Ectodermal cell (in vitro differentiated cells): ENCODE data around the gene TSPAN5.

Experiments used
- H3K27ac ChIP-seq: 2 replicates; pipeline ENCODE4 v1.7.0; 2013; ENCODE audit warnings: mild to moderate bottlenecking, low read depth, low read length; ENCODE audit not compliant: insufficient read depth, poor library complexity, severe bottlenecking
- H3K27me3 ChIP-seq: 2 replicates; pipeline ENCODE4 v1.7.0; 2013; ENCODE audit warnings: mild to moderate bottlenecking, low read length; ENCODE audit not compliant: insufficient read depth, control insufficient read depth, poor library complexity, severe bottlenecking
- H3K36me3 ChIP-seq: one replicate; pipeline ENCODE4 v1.7.0; 2013; ENCODE audit warnings: low read length; ENCODE audit not compliant: control insufficient read depth, insufficient read depth
- H3K4me1 ChIP-seq: one replicate; pipeline ENCODE4 v1.7.0; 2013; ENCODE audit warnings: low read length; ENCODE audit not compliant: control insufficient read depth, insufficient read depth
- H3K4me3 ChIP-seq: 2 replicates; pipeline ENCODE4 v1.7.0; 2013; ENCODE audit warnings: low read depth, low read length, control low read depth; ENCODE audit not compliant: insufficient read depth
- H3K9me3 ChIP-seq: 2 replicates; pipeline ENCODE4 v1.7.0; 2013; ENCODE audit warnings: mild to moderate bottlenecking, low read length, moderate library complexity; ENCODE audit not compliant: control insufficient read depth
- WGBS, 2 experiments: methylation state at CpG; one replicate each; pipeline ENCODE4 v1.1.7; 2013; ENCODE audit warnings: missing lambda C conversion rate in 2 of 2; 5-methylcytosine and 5-hydroxymethylcytosine counted together

The TSPAN5 gene

DNA sequence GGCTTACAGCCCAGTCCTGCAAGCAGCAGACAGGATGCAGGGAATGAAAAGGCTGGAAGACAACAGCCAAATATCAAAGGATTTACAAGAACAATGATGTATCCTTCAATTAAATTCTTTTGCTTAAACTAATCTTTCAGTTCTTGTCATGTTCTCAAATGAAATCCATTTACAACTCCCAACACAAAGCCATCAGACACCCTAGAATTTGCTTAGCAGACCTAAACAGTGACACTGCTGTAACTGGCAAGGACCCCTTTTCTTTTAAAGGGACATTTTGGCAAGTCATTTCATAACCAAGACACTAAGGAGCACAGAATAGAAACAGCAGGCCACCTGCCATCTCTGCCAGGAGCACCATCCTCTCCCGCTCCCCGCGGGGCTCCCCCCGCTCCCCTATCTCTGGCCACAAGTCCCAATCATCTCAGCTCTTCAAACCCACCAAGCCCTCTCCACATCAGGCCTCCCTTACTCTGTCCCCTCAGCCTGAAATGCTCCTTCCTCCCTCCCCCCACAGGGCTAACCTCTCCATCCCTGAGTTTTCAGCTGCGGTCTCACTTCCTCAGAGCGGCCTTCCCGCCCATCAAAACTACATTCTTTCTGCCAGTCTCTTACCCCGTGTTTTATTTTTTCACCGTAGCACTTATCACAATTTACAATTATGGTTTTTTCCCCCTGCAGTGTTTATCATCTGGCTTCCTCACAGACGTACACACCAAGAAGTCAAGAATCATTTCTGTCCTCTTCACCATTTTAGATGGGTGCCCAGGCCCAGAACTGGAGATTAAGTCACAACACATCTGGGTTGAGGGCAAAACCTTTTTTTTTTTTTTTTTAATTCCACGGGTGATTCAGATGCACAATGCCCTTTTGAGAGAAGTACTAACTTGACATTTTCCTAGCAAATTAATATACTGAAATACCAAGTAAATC is 45.8 kb downstream of the TSPAN5 start:
- H3K9me3 ChIP-seq: no peaks in the 10 kb centered on the region
- H3K36me3 ChIP-seq: no peaks in the 10 kb centered on the region
- no peak overlapping the region for H3K4me3 ChIP-seq
- H3K4me1 ChIP-seq: peaks cover 31% of the 10 kb centered on the region
- no peak overlapping the region for H3K27ac ChIP-seq
- 49 to 53% methylated on average over 11 of the region's 11 CpGs for WGBS, 2 experiments
- no peaks in the 10 kb centered on the region for H3K27me3 ChIP-seq

DNA sequence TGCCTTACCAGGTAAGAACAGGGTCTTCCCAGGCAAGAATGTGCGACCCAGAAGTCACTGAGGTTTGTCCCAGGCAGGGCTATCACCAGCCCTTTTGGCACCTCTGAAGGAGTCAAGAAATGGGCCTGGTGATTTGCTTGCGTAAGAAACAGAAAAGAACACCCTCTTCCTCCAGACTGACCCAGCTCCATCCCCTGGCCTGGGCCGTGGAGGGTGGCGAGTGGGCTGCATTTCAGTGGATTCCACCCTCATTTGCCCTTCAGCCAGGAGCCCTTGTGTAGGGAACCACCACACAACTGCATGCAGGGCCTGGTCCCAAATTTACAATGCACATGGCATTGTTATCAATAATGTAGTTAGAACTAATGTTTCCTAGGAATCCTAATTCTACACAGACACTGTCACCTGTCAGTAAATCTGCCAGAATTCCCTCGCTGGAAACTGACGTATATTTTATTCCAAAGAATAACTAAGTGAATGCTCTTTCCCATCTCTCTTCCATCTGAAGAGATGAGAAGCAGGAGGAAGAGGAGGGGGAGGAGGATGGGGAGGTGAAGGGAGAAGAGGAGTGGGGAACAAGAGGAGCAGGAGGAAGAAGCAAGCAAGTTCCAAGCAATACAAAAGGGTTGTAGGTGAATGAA is 46.6 kb downstream of the TSPAN5 start:
- Histone ChIP-seq H3K4me3 (no peak overlapping the region), H3K27ac (no peak overlapping the region), H3K27me3 (no peaks in the 10 kb centered on the region), H3K4me1 (peaks cover 31% of the 10 kb centered on the region), H3K36me3 (no peaks in the 10 kb centered on the region), H3K9me3 (no peaks in the 10 kb centered on the region)
- 86 to 92% methylated on average over 4 to 5 of the region's 6 CpGs for WGBS, 2 experiments

DNA sequence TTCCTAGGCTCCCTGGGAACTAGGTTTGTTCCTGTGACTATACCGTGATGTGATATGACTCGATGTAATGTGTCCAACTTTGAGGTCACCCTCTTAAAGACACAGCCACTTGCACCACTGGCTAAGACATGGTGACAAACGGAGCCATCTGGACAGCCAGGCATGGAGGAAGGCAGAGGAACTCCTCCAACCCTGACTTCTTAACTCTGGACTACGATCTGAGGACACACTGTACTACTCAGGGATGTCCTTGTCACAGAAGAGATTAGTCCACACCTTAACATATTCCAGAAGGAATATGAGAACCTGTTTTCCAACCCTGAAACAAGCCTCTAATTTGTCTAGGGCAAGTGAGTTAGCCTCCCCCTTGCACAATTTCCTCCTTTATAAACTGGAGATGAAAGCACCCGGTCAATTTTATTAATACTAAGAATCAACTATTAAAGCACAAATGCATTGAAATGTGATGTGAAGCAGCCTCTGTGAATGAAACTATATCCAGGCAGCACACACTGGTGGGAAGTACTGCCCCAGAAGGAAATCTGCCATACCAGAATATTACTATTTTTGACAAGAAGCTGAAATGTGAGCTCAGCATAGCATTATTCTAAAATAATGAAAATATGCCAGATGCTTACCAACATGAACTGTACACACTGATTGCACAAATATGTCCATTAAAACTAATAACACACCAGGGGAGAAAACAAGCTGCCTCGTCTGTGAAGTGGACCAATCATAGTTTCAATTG is 47.3 kb downstream of the TSPAN5 start:
- Histone ChIP-seq H3K27ac (no peak overlapping the region), H3K36me3 (no peaks in the 10 kb centered on the region), H3K4me3 (no peak overlapping the region), H3K27me3 (no peaks in the 10 kb centered on the region), H3K4me1 (peaks cover 31% of the 10 kb centered on the region), H3K9me3 (no peaks in the 10 kb centered on the region)
- WGBS, 2 experiments: 78 to 93% methylated on average over 5 to 6 of the region's 6 CpGs

DNA sequence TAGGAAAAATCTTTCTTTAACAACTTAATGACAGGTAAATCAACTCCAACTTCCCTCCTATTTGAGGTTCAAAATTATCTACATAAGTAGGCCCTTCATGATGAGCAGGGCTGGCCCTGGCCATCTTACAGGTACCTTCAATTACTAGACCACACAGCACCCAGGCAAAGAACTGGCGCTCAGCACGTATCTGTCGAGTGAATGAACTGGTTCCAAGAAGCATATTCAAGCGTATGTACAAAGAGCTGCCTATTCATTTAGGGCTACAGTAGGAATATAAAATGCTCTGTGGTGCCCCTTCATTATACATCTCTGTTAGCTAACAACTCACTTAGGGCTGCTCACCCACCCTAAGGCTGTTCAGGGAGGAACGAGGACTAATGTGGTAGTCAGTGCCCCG is 48.0 kb downstream of the TSPAN5 start:
- Histone ChIP-seq H3K27ac (no peak overlapping the region), H3K36me3 (no peaks in the 10 kb centered on the region), H3K4me3 (no peak overlapping the region), H3K27me3 (no peaks in the 10 kb centered on the region), H3K9me3 (no peaks in the 10 kb centered on the region), H3K4me1 (peaks cover 31% of the 10 kb centered on the region)
- 89 to 94% methylated on average over 6 of the region's 6 CpGs for WGBS, 2 experiments

DNA sequence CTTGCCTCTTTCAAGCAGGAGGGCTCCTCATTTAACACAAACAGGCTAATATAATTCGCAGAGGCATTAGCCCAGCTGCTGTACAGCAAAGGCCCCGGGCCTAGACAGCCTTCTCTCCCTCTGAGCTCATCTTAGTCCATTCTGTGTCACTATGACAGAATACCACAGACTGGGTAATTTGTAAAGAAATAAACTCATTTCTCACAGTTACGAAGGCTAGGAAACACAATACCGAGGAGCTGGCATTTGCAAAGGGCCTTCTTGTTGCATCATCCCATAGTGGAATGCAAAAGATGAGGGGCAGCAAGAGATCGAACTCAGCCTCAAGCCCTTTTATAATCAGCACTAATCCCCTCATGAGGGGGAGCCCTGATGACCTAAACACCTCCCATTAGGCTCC is 48.5 kb downstream of the TSPAN5 start:
- Histone ChIP-seq H3K4me1 (peaks cover 31% of the 10 kb centered on the region), H3K27me3 (no peaks in the 10 kb centered on the region), H3K27ac (no peak overlapping the region), H3K9me3 (no peaks in the 10 kb centered on the region), H3K4me3 (no peak overlapping the region), H3K36me3 (no peaks in the 10 kb centered on the region)
- WGBS, 2 experiments: 71 to 81% methylated on average over 5 of the region's 5 CpGs

DNA sequence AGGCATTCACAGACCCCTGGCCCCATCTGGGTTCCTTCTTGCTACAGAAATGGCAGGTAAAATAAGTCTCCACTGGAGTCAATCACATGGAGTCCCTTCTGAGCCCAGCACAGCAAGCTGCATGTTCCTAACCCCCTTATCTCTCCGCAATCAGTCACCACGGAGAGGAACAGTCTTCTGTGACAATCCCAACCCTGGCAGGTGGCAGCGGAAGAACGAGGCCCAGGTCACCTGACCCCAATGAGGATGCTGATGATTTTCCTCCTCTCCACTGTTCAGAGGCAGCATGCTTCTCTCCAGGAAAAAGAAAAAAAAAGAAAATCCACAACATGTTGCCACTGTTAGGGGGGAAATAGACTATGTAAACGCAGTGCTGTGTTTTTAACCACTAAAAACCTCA is 50.1 kb downstream of the TSPAN5 start:
- Histone ChIP-seq H3K36me3 (no peaks in the 10 kb centered on the region), H3K9me3 (no peaks in the 10 kb centered on the region), H3K4me3 (no peak overlapping the region), H3K27me3 (no peaks in the 10 kb centered on the region), H3K27ac (no peak overlapping the region), H3K4me1 (peaks cover 36% of the 10 kb centered on the region)
- 66 to 74% methylated on average over 5 of the region's 5 CpGs for WGBS, 2 experiments

DNA sequence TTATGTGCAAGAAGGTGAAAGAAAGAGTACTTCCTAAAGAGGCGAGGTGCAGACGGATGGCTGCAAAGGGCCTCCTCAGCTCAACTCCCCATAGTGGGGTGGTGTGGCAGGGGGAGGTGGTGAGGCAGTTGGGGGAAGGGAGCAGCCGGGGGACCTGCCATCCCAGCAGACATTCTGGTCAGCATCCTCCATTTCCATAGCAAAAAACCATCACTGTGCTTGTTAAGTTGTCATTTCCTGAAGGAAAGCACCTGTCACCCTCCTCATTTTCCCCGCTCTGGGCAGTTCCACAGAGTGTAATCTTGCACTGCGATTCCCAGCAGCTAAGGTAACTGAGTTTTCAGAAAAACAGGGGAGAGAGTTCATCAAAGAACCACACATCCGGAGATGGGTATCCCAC is 51.5 kb downstream of the TSPAN5 start:
- H3K9me3 ChIP-seq: no peaks in the 10 kb centered on the region
- no peaks in the 10 kb centered on the region for H3K27me3 ChIP-seq
- H3K27ac ChIP-seq: no peak overlapping the region
- peaks cover 23% of the 10 kb centered on the region for H3K4me1 ChIP-seq
- no peak overlapping the region for H3K4me3 ChIP-seq
- H3K36me3 ChIP-seq: no peaks in the 10 kb centered on the region
- 74 to 80% methylated on average over 6 of the region's 6 CpGs for WGBS, 2 experiments

DNA sequence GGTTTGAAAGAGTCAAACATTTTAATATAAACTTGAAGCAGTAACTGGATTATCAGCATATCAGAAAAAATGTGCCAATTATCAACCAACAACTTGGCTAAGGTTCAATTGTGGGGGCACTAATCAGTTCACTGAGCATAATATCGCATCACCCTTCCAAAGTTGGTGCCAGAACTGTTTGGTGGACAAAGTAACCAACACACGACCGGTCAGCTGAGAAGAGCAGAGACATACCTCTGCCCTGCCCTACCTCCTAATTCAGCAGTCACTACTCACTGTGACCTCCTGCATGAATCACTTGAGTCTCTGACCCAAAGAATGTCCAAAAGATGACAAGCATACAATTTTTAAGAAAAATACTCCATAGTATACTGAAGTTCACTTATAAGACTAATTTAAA is 53.2 kb downstream of the TSPAN5 start:
- Histone ChIP-seq H3K9me3 (no peaks in the 10 kb centered on the region), H3K27ac (no peak overlapping the region), H3K36me3 (no peaks in the 10 kb centered on the region), H3K4me3 (no peak overlapping the region), H3K4me1 (peaks cover 20% of the 10 kb centered on the region), H3K27me3 (no peaks in the 10 kb centered on the region)
- WGBS, 2 experiments: 93 to 95% methylated on average over 3 of the region's 3 CpGs

DNA sequence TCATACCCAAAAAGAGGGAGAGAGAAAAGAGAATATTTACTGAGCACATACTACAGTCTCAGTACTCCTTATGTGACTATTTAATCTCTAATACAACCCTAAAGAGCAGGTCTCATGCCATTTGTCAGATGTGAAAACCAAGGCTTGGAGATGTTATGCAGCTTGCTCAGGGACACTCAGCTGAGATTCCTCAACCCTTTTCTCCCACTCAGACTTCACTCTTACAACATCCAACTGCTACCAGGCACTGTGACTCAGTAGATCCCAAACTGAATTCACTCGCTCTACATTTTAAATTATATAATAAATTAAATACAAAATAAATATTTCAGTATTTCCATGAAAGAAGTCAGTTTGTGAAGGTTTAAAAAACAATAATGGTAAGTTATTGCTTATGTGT is 53.7 kb downstream of the TSPAN5 start:
- H3K4me1 ChIP-seq: peaks cover 18% of the 10 kb centered on the region
- WGBS, 2 experiments: no CpG with 5 or more reads among the region's 1 CpG
- no peaks in the 10 kb centered on the region for H3K27me3 ChIP-seq
- H3K36me3 ChIP-seq: no peaks in the 10 kb centered on the region
- H3K4me3 ChIP-seq: no peak overlapping the region
- H3K9me3 ChIP-seq: no peaks in the 10 kb centered on the region
- no peak overlapping the region for H3K27ac ChIP-seq
